Ecto neural progenitor cell (in vitro differentiated cells): ENCODE results near the gene SNX25.
"Not testable (repeated sequence)": the region's sequence is repeated elsewhere in the genome, so short reads cannot be mapped to it uniquely, and the experiment has no call there.

Source experiments
- DNase-seq: peaks from one replicate; pipeline ENCODE4 v3.0.0-alpha.2; 2018; ENCODE audit warnings: low spot score

SNX25 gene

DNA sequence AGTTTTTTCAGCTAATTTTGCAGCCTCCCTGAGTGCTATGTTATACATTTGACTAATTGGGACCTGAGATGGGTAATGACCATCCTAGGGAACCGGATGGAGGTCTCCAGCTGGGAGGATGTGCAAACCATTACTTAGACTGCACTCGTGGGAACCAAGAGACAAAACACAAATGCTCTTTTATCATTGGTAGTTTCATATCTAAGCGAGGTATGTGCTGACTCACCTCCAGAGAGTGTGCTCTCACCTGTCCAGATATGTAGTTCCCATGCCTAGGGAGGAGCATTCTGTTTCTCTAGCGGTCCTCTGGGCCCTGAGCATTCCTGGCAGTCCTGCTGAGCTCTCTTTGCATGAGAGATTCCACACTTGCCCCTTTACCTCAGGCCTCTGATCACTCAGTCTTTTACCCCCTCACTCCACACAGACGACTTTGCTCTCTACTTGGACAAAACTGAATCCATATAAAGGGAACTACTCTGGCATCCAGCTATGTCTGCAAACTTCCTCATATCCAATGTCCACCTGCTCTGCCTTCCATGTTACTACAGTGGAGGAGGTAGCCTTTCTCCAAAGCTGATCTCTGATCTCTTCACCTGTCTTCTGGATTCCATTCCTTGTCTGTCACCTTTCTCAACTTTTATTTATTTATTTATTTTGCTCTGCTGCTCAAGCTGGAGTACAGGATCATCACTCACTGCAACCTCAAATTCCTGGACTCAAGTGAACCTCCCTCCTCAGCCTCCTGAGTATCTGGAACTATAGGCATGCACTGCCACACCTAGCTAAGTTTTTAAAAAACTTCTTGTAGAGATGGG, 97.9 kb downstream of the SNX25 start:
- no peak for DNase-seq

DNA sequence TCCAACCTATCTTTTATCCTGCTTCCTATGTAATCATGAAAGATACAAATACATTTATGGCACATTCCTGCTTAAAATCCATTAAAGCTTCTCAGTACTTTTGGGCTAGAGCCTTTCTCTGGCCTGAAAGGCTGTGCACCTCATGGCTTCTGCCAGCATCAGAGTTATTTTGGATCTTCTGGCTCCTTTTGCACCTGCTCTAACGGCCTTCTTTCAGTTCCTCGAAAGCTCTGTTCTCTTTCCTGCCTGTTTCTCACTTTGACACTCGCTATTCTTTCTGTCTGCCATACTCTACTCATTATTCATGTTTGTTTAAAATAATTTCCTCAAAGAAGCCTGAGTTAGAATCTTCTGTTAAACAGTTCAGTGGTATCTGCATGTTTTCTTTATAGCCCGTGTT, 100.4 kb downstream of the SNX25 start:
- DNase-seq = no peak

DNA sequence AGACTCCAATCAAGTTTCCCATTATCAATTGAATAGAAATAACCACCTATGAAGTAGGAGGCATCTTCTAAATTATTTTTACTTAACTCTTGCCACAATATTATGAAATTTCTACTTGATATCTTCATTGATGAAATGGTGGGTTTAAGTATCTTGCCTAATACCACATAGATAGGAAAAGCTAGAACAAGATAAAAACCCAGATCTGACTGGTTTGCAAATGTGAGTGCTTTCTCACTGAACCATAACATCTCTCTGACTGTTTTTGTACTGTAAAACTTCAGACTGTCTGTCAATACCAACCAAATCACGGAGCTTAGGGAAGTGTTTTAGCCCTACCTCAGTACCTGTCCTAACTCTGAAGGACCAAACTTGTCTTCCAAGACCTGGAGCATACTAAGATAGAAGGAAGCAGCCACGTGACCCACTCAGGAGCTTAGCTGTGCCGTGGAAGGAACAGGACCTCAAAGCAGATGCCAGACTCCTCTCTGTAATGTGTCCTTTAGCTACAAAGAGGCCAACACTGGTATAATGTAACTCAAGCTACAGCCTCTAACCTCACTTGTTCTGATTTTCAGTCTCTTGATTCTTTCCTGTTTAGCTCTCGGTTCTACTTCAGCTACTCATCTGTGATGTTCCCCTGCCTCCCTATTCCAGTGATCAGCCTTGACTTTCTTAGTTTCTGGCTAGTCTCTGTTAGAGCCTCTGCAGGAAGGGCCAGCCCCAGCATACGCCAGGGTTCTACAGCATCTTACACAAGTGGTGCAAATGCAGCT, 101.9 kb downstream of the SNX25 start:
- no peak for DNase-seq

DNA sequence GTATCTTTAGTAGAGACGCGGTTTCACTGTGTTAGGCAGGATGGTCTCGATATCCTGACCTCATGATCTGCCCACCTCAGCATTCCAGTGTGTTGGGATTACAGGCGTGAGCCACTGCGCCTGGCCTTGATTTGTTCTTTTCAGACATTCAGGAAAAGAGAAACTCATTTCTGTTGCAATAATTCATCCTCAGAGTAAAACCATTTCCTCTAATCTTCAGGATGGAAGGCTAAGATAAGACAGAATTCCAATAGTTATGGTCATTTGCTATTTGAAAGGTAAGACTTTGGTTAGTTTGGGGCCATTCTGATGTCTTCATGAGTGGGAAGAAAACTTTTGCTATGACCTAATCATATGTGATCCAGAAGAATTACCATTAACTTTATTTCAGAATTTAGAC, 103.3 kb downstream of the SNX25 start:
- DNase-seq = no peak

DNA sequence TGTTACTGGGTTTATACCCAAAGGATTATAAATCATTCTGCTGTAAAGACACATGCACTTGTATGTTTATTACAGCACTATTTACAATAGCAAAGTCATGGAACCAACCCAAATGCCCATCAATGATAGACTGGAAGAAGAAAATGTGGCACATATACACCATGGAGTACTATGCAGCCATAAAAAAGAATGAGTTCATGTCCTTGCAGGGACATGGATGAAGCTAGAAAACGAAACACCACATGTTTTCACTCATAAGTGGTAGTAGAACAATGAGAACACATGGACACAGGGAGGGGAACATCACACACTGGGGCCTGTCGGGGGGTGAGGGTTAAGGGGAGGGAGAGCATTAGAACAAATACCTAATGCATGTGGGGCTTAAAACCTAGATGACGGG, 108.1 kb downstream of the SNX25 start:
- not testable (repeated sequence) for DNase-seq

DNA sequence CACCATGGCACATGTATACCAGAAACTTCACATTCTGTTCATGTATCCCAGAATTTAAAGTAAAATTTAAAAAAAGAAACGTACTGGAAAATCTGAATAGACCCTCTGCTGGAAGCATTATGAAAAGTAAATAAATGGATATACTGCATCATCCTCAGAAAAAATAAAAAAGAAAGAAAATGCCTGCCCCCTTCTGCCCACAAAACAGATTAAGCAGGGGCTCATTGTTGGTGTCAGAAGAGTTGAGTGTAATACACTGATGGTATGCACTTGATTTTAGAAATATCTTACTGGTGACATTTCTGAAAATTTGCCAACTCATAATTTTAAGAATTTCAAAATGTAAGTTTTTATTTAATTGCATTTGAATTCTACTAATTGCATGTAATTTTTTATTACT, 108.5 kb downstream of the SNX25 start:
- no peak for DNase-seq

DNA sequence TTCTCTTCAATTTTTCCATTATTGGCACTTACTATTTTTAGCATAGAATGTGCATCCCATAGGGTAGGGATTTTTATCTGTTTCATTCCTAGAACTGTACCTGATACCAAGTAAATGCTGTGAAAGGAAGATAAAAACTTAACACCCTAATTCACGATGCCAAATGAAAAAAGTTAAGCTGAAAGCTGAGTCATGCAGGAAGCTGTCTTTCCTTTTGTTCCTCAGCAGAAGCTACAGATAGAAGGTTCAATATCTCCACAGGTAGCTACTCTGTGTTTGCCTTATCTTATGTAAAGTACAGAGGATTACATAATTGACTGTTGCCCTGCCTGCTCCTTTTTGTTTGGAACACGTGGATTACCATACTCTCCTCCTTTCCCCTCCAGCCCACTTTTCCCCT, 109.3 kb downstream of the SNX25 start:
- no peak for DNase-seq

DNA sequence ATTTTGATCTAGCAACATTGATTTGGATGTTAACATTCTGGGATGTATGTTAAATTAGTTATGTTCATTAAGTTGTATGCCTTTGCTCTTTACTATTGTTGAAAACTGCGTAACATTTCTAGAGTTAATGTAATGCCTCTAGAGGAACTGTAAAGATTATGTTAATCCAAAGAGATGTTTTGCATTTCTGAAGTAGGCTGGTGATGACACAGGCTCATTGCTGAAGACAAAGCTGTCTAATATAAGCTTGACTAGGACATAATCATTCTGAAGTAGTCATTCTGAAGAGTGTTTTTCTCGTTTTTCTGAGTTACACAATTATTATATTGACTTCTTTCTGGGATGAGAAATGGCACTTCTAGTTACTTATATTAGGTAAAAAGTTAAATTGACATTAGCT, 113.4 kb downstream of the SNX25 start:
- no peak for DNase-seq

DNA sequence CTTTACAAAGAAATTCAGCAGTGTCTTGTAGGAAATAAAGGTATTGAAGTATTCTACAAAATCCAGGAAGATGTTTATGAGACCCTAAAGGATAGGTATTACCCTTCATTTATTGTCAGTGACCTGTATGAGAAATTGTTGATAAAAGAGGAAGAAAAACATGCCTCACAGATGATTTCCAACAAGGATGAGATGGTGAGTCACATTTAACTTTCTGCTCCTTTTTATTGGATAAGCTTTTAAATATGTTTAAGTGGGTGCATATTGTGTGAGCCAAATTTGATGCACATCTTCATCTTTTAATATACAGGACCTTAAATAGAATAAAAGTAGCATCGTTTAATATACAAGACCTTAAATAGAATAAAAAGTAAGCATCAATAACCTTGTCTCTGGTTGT, 114.2 kb downstream of the SNX25 start:
- DNase-seq = no peak

DNA sequence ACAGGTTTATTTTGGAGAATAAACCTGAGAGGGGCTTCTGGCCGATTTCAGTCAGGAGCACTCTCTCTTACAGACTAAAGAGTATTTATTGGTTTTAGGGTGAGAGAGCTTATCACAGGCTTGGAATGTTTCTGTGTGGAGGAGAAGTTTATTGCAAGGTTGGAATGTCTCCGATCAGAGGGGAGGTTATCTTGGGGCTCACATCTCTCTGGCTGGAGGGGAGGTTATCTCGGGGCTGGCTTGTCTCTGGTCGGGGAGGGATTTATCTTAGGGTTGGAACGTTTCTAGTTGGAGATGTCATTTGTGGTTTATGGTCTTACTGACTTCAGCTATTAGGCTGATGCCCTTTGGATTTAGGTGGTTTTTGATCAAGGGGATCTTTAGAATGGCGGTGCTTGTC, 115.0 kb downstream of the SNX25 start:
- not testable (repeated sequence) for DNase-seq

DNA sequence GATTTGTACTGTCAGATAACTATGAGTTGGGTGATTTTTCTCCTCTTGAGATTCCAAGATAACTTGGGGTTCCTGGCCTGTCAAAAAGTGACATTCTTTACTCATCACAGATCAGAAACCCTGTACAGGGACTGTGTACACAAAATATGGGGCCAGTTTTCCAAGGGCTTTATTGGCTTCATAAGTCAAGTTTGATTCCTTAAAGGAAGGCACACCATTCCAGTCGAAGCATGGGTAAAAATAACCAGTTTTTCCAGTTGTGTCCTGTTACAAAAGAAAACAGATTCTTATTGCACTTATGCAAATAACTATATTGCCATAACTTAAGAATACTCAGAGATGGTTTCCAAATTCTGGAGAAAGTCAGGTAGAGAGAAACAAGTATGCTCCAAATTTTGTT, 116.3 kb downstream of the SNX25 start:
- DNase-seq = not testable (repeated sequence)

DNA sequence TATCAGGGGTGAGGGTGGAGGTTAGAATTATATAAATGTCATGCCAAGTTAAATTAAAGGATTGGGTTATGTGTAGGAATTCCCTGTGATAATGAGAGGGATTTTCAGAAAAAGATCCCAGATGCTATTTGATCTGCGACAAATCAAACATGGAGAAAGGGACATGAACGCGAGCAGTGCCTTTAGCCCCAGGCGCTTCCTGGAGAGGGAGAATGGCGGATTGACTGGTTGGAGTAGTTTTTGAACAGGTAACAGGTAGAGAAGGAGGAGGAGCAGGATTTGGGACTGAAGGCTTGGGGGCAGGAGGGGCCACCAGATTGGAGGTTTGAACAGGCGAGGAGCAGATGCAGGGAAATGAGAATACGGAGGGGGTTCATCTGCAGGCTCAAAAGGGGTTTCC, 119.2 kb downstream of the SNX25 start:
- no peak for DNase-seq

DNA sequence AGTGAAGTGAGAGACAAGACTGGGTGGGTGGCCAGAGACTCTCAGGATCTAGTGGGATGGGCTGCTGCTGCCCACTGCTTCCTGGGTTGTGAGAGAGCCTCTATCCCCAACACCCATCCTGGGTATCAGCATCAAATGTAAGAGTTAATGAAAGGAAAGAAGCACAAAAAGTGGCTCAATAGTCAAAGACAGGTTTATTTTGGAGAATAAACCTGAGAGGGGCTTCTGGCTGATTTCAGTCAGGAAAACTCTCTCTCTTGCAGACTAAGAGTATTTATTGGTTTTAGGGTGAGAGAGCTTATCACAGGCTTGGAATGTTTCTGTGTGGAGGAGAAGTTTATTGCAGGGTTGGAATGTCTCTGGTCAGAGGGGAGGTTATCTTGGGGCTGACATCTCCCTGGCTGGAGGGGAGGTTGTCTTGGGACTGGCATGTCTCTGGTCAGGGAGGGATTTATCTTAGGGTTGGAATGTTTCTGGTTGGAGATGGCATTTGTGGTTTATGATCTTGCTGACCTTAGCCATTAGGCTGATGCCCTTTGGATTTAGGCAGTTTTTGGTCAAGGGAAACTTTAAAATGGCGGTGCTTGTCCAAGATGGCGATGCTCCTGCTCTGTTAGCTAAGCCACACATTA, 120.6 kb downstream of the SNX25 start:
- DNase-seq = not testable (repeated sequence)

DNA sequence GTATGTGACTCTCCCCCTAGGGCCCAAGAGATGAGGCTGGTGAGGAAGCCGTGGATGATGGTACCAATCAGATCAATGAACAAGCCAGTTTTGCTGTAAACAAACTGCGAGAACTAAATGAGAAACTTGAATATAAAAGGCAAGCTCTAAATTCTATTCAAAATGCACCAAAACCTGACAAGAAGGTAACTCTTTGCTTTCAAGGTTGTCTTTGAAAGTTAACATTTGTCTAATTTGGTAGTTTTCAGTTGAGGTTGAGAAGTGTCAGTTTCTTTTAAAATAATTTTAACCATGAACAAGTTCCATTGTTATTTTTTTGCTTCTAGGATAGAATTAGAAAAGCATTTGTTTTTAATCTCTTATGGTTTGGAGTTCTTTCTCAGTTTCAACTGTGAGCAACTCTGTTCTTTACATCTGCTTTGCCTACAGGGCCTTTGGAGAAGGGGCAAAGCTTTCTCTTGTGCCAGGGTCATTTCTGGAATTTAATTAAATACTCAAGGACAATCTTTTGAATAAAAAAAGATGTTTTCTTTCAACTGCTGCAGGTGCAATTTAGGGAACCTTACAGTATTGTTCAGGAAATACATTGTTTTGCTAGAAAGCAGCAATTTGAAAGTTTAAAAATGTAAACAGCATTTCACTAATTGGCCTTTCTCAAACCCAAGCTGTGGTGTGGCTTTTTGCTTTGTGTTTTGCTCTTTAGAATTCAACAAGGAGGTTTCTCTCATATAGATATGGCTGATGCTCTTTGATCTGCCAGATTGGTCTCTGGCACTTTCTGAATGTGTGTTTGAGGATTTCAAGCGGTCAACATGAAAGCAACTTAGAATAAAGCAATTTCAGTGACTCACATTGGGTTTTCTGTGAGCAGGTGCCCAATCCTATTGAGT, 123.4 kb downstream of the SNX25 start:
- no peak for DNase-seq

DNA sequence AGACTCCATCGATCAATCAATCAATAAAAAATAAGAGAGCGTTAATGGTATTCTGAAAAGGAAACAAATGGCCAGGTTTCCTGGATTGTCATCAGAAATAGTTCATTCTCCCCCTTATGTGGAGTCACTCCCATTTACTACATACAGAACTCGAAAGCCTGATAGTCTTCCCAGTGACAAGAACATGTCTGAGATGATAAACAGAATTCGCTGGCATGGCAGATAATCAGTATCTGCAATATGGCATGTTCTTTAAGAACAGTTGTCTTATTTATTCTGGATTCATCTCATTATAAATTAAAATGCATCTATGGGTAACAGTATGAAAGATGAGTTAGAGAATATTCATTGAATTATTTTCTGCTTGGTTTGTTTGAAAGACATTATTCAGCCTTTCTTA, 124.9 kb downstream of the SNX25 start:
- no peak for DNase-seq

DNA sequence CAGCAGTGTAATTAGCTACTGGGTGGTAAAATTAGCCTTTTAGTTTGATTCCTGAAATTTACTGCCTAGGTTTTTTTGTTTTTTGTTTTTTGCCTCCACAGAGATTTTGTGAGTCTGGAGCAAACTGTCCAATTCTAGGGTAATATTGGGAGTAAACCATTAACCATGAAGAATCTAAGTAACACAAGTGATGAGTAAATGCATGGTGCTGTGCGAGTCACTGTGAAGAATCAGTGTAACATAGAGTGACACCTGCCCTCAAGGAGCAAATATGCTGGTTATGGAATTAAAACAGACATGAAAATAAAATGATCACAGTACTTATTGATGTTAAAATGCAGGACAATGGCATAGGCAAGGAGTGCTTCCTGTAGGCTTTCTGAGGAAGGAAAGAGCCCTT, 126.2 kb downstream of the SNX25 start:
- DNase-seq = no peak

DNA sequence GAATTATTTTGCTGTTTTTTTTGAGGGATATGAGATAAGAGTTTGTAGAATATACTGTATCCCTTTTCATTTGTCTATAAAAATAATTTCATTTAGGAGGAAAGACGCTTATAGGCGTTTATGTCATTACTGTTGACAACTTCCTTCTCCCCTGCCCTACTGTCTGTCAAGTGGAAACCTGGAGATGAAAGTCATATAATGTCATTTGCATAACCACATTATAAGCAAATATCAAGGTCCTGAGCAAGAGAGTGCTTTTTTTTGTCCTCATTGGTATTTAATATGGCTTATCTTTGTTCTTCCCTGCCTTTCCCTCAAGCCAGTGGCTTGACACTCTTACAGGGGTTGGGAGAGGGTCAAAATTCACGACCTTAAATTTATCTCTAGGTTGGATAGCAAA, 130.5 kb downstream of the SNX25 start:
- no peak for DNase-seq

DNA sequence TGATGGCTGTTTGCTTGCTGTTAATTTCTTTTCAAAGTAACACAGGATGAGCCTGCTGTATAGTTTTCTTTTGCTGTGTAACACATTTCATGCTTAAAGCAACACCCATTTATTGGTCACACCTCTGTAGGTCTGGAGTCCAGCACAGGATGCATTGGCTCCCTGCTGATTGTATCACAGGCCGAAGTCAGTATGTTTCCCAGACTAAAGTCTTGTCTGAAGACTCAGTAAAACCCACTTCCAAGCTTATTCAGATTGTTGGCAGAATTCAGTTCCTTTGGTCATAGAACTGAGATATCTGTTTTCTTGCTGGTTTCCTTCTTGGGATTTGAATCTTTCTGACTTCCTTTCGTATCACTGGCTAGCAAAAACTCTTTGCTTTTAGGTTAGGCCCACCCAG, 132.0 kb downstream of the SNX25 start:
- DNase-seq = no peak

DNA sequence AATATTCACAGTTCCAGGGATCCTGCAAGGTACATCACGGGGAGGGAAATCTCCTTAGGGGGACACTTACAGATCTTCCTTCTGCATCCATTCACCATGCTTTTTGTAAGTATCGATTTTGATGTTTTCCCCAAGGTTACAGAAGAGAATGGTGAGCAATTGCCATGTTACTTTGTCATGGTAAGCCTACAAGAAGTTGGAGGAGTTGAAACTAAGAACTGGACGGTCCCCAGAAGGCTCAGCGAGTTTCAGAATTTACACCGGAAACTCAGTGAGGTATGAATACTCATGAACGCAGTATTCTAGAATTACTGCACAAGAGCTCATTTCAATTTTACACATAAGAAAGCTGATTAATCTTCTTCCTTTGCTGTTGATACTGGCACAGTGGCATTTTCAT, 132.4 kb downstream of the SNX25 start:
- no peak for DNase-seq

DNA sequence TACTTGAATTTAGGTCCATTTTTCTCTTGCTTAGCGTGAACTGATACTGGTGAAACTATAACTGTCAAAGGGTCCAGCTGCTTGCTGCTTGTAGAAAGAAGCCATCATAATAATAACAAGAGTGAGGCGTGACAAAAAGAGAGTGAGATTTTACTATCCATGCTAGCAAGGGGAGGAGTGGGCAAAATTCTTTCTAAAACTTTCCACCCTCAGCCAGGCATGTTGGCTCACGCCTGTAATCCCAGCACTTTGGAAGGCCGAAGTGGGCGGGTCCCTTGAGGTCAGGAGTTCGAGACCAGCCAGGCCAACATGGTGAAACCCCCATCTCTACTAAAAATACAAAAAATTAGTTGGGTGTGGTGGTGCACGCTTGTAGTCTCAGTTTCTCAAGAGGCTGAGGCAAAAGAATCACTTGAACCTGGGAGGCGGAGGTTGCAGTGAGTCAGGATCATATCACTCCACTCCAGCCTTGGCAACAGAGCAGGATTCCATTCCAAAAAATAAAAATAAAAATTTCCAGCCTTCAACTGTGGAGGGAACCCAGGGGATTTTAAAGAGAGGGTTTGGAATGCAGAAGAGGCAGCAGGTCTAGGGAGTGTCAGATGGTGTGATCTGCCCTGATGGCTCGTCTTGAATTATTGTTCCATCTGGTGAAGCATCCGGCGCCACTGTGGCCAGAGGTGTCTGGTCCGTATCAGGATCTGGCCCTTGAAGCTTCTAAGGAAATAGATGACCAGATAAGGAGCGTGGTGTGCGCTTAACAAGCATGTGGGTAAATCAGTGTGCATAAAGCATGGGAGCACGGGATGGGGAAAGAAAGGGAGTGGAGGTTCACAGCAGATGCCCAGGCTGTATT, 134.6 kb downstream of the SNX25 start:
- no peak for DNase-seq
